AG04450 (cell line): Measurements from ENCODE around the gene UVRAG. TPM values are rescaled to one million over a fixed set of nuclear protein-coding genes. Genes with fewer than 3 reads are reported as not detected.
"Not testable (repeated sequence)": the region's sequence is repeated elsewhere in the genome, so short reads cannot be mapped to it uniquely, and the experiment has no call there.

Experiments used
- CTCF ChIA-PET: fragments of 300-600, 350-600 bp; formaldehyde crosslinking; extraction: SDS; loops from one replicate; lab custom pipeline; 2022; ENCODE audit warnings: antibody characterized with exemption, inconsistent platforms; lab: Charles Lee
- POLR2A ChIA-PET: fragments of 350-600 bp; formaldehyde crosslinking; extraction: SDS; loops from one replicate; lab custom pipeline; 2021; ENCODE audit warnings: antibody characterized with exemption, inconsistent platforms; lab: Yijun Ruan, JAX
- DNase-seq: peaks from one replicate; pipeline ENCODE4 v3.0.0-alpha.2; 2011; ENCODE audit warnings: low read depth, low spot score
- H3K27ac ChIP-seq: one replicate; pipeline ENCODE4 v1.5.1; 2012; ENCODE audit warnings: low read depth, low read length, control low read depth
- H3K27me3 ChIP-seq: one replicate; pipeline ENCODE4 v1.6.0; 2012; ENCODE audit warnings: low read length; ENCODE audit not compliant: control insufficient read depth, insufficient read depth
- H3K4me3 ChIP-seq: 2 replicates; pipeline ENCODE4 v1.5.1; 2011; ENCODE audit warnings: mild to moderate bottlenecking, low read depth, low read length, control low read depth
- H3K9me3 ChIP-seq: 2 replicates; pipeline ENCODE4 v1.5.1; 2012; ENCODE audit warnings: low read length; ENCODE audit not compliant: control insufficient read depth, insufficient read depth
- polyA plus RNA-seq: library from polyadenylated mRNA; depleted of rRNA; stranded (reverse); fragments of >200 nt; gene quantifications from 2 replicates; pipeline ENCODE4 v1.2.3, GENCODE V29; 2011
- TF ChIP-seq, protein P1 (sequence below): IDR thresholded peaks from 2 replicates; pipeline ENCODE4 v1.5.1; 2011; ENCODE audit warnings: low read depth, low read length, control low read depth, inconsistent platforms

UVRAG gene
- polyA plus RNA-seq, 1 experiment = 11.6 TPM

DNA sequence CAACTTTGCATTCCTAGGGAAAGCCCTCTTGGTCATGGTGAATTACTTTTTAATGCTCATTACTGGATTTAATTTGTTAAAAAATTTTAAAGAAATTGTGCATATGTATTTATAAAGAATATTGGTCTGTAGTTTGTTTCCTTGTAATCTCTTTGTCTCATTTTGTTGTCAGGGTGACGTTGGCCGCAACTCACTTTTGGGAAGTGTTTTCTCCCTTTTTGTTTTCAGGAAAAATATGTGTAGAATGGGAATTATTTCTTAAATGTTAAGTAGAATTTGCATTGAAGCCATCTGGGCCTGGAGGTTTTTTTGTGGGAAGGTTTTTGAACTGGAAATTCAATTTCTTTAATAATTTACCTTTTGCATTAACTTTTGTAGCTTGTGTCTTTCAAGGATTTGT, 149.1 kb downstream of the UVRAG start:
- TF ChIP-seq, protein P1, sequence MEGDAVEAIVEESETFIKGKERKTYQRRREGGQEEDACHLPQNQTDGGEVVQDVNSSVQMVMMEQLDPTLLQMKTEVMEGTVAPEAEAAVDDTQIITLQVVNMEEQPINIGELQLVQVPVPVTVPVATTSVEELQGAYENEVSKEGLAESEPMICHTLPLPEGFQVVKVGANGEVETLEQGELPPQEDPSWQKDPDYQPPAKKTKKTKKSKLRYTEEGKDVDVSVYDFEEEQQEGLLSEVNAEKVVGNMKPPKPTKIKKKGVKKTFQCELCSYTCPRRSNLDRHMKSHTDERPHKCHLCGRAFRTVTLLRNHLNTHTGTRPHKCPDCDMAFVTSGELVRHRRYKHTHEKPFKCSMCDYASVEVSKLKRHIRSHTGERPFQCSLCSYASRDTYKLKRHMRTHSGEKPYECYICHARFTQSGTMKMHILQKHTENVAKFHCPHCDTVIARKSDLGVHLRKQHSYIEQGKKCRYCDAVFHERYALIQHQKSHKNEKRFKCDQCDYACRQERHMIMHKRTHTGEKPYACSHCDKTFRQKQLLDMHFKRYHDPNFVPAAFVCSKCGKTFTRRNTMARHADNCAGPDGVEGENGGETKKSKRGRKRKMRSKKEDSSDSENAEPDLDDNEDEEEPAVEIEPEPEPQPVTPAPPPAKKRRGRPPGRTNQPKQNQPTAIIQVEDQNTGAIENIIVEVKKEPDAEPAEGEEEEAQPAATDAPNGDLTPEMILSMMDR = no peak
- no peak overlapping the region for H3K4me3 ChIP-seq
- CTCF ChIA-PET = no interaction called here
- H3K27me3 ChIP-seq = no peaks in the 10 kb centered on the region
- POLR2A ChIA-PET = no interaction called here
- H3K9me3 ChIP-seq = no peaks in the 10 kb centered on the region
- no peak overlapping the region for H3K27ac ChIP-seq
- DNase-seq = no peak

DNA sequence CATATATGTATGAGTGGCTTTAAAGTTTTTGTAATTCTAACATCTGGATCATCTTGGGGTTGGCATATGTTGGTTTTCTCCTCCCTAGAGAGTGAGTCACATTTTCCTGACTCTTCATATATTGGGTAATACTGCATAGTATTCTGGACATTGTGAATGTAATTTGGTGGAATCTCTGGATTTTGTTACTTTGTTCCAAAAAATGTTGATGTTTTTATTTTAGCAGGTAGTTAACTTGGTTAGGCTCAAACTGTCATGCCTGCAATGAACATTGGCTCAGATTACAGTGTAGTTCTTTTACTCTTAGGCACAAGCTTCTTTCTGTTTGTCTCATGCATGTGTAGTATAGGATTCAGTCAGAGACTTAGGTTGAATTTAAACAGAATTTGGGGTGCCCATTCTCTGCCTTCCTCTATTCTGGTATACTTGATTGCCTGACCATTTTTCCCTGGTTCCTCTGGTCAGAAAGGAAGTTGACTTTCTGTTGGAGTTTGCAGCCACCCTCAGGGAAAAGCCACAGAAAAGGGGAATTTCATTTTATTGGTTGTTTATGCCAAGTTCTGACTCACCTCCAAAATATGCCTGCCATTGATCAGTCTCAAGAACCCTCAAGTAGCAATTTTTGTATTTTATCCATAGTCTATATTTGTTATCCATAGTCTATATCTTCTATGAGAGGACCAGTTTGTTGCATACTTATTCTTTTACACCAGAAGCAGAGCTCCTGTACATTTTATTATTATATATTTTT, 151.7 kb downstream of the UVRAG start:
- POLR2A ChIA-PET = no interaction called here
- H3K27me3 ChIP-seq = no peaks in the 10 kb centered on the region
- H3K9me3 ChIP-seq = no peaks in the 10 kb centered on the region
- CTCF ChIA-PET = interaction anchor here (0.9 kb wide), 1 partner anchor 71 kb away, joined by 3 read pairs; no protein-coding TSS in a partner anchor
- TF ChIP-seq, protein P1 = no peak
- DNase-seq = peak; percentile 36
- H3K27ac ChIP-seq = peak overlapping the region; percentile 53
- no peak overlapping the region for H3K4me3 ChIP-seq

DNA sequence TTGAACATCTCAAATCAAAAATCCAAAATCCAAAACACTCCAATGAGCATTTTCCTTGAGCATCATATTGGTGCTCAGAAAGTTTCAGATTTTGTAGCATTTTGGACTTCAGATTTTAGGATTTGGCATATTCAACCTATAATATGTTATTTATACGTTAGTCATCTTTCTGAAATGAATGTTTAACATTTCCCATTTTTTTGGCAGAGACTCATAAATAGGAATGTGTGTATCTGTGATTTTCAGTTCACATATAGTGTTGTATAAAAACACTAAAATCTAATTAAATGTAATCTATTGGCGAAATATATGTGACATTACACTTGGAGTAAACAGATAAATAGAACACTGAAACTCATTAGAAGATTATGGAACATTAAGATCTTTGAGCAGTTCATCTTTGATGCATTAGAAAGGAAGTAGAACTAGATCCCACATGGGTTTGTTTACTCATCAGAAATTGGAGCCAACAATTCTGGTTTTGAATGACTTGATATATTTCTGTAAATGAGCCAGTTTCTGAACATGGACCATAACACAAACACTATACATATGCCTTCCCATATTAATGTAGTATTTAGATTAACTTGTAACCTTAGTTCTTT, 153.1 kb downstream of the UVRAG start:
- no peak for DNase-seq
- H3K9me3 ChIP-seq = no peaks in the 10 kb centered on the region
- TF ChIP-seq, protein P1 = no peak
- H3K27ac ChIP-seq = no peak overlapping the region
- POLR2A ChIA-PET = interaction anchor here (0.6 kb wide), 1 partner anchor 135 kb away, joined by 3 read pairs; no protein-coding TSS in a partner anchor
- CTCF ChIA-PET = interaction anchor here (0.9 kb wide), 1 partner anchor 72 kb away, joined by 3 read pairs; no protein-coding TSS in a partner anchor
- no peaks in the 10 kb centered on the region for H3K27me3 ChIP-seq
- H3K4me3 ChIP-seq = no peak overlapping the region

DNA sequence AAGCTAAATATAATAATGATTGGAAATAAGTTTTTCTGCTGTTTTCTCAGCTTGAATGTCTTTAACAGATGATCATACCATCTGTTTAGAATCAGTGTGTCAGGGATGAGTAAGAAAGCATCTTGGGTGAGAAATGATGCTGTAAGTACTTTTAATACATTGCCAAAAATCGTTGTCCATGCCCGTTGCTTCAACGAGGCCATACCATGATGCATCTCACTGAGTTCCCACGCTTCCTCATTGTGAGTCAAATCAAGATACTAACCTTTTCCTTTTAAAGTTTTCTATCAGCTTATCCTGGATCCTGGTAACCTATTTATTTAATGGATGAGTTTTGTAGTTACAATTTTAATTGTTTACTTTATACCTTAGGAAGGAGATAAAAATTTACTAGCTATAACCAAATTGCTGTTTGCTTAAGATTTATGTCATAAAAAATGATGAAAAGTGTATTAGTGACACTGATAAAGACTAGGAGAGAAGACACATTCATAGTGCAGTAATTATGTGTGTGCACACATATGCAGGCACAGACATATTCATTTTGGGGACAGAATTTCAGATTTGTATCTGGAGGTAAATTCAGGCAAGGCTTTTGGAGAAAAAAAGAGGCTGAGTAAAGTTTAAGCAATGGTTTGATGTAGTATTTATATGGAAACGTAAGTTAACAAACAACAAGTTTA, 154.8 kb downstream of the UVRAG start:
- DNase-seq = no peak
- H3K9me3 ChIP-seq = no peaks in the 10 kb centered on the region
- ChIA-PET POLR2A (no interaction called here), CTCF (interaction anchor here (0.9 kb wide), 1 partner anchor 182 kb away, joined by 4 read pairs; no protein-coding TSS in a partner anchor)
- H3K27me3 ChIP-seq = no peaks in the 10 kb centered on the region
- TF ChIP-seq, protein P1 = no peak
- H3K4me3 ChIP-seq = no peak overlapping the region
- no peak overlapping the region for H3K27ac ChIP-seq

- H3K9me3 ChIP-seq, H3K4me3 ChIP-seq, DNase-seq, H3K27me3 ChIP-seq, POLR2A ChIA-PET, H3K27ac ChIP-seq, CTCF ChIA-PET: not testable (repeated sequence)
Observed at GRCh38 chr11:75973710-75974109, 158.7 kb downstream of the UVRAG start.

DNA sequence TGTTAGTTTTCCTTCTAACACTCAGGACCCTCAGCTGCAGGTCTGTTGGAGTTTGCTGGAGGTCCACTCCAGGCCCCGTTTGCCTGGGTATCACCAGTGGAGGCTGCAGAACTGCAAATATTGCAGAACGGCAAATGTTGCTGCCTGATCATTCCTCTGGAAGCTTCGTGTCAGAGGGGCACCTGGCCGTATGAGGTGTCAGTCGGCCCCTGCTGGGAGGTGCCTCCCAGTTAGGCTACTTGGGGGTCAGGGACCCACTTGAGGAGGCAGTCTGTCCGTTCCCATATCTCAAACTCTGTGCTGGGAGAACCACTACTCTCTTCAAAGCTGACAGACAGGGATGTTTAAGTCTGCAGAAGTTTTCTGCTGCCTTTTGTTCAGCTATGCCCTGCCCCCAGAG, 164.1 kb downstream of the UVRAG start:
- CTCF ChIA-PET, H3K27me3 ChIP-seq, H3K27ac ChIP-seq, H3K4me3 ChIP-seq, POLR2A ChIA-PET, DNase-seq, H3K9me3 ChIP-seq: not testable (repeated sequence)

- POLR2A ChIA-PET, H3K4me3 ChIP-seq, H3K27me3 ChIP-seq, CTCF ChIA-PET, DNase-seq, H3K9me3 ChIP-seq, H3K27ac ChIP-seq: not testable (repeated sequence)
Observed at GRCh38 chr11:75979479-75980027, 164.5 kb downstream of the UVRAG start.
